Left ventricle myocardium inferior (tissue), 1 donor: ENCODE measurements around the gene ALG9. TPM values are rescaled to one million over a fixed set of nuclear protein-coding genes. Genes with fewer than 3 reads are reported as not detected.

Source experiments
- DNase-seq: peaks from one replicate; pipeline ENCODE4 v3.0.0-alpha.2; 2020
- H3K27ac ChIP-seq: fragments of 200-600 bp; replicated peaks from 2 replicates; pipeline ENCODE4 v1.8.0; 2021
- H3K27me3 ChIP-seq: fragments of 200-600 bp; 2 replicates; pipeline ENCODE4 v1.8.0; 2021; ENCODE audit warnings: low read depth
- H3K36me3 ChIP-seq: fragments of 200-600 bp; 2 replicates; pipeline ENCODE4 v1.8.0; 2021
- H3K4me1 ChIP-seq: fragments of 200-600 bp; 2 replicates; pipeline ENCODE4 v1.8.0; 2021
- H3K4me3 ChIP-seq: fragments of 200-600 bp; 2 replicates; pipeline ENCODE4 v1.8.0; 2021; ENCODE audit warnings: mild to moderate bottlenecking, moderate library complexity
- H3K9me3 ChIP-seq: fragments of 200-600 bp; replicated peaks from 2 replicates; pipeline ENCODE4 v1.8.0; 2021
- CTCF ChIP-seq: fragments of 200-600 bp; IDR thresholded peaks from 2 replicates; pipeline ENCODE4 v1.8.0; 2021; ENCODE audit warnings: antibody characterized with exemption, mild to moderate bottlenecking, borderline replicate concordance
- intact Hi-C: fragments of 100-400 bp; cut with micrococcal nuclease; formaldehyde crosslinking; loops from one replicate; pipeline ENCODE4 v1.11.0; 2022
- total RNA-seq: library from RNA; stranded (reverse); fragmentation: NEBNext Ultra II Directional; extraction: Animal tissue kit (Norgen Biotek cat#: 25700); gene quantifications from one replicate; pipeline ENCODE4 v1.2.1, GENCODE V29; 2021
- donor health status: DM: no; HTN: yes; CAD: no; lungs with severe emphysema.

Gene ALG9
- total RNA-seq, 1 donor from 2014 or later, result 14.4 TPM

DNA sequence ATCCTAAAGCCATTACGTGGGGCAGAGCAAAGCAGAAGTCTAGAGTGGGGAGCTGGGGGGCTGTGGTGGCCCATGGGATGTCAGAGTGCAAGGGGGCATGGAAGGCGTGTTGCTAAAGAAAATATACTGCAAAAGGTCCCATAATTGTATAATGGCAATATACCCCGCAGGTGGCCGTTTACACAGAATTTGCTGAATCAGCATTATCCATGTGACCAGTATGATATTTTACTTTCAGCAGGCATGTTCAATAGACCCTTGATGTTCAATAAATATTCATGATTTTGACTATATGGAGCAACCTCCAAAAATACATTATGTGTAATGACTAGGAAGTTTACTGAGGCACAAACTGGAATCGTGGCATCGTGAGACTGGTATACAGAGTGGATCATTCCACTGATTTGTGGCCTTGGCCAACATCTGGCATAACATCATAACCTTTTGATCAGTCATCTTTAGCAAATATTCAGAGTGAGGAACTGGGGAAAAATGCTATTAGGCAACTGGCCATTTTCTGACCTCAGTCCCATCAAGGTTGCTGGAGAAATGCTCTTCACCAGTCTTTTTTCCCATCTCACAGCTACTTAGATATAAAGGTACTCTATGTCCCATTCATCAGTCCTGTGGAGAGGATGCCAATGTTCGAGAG lies 75.9 kb downstream of the ALG9 start:
- no peak overlapping the region for H3K27ac ChIP-seq
- H3K4me1 ChIP-seq, result peaks cover 32% of the 10 kb centered on the region
- H3K9me3 ChIP-seq, result peaks cover 10% of the 10 kb centered on the region
- no peak for TF ChIP-seq CTCF
- H3K36me3 ChIP-seq, result peaks cover 13% of the 10 kb centered on the region
- intact Hi-C loops, result no loop called here
- H3K27me3 ChIP-seq, result no peaks in the 10 kb centered on the region
- no peak overlapping the region for H3K4me3 ChIP-seq
- DNase-seq, result no peak

DNA sequence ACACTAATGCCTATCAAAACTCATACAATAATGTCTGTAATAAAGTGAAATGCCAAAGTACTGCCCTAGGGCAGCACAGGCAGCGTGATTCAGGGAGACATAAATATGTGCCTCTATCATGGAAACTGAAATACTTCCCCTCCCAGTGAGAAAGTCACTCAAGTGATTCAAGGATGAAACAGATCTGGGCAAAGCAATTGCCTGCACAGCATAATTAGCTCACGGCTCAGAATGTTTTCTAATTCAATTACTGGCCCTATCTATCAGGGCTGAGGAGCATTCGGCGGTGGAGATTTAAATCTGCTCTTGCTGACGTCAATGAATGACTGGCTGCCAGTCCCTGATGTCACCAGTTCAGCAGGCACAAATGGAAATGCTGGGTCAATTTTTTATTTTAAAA lies 77.5 kb downstream of the ALG9 start:
- TF ChIP-seq CTCF, result no peak
- DNase-seq, result no peak

DNA sequence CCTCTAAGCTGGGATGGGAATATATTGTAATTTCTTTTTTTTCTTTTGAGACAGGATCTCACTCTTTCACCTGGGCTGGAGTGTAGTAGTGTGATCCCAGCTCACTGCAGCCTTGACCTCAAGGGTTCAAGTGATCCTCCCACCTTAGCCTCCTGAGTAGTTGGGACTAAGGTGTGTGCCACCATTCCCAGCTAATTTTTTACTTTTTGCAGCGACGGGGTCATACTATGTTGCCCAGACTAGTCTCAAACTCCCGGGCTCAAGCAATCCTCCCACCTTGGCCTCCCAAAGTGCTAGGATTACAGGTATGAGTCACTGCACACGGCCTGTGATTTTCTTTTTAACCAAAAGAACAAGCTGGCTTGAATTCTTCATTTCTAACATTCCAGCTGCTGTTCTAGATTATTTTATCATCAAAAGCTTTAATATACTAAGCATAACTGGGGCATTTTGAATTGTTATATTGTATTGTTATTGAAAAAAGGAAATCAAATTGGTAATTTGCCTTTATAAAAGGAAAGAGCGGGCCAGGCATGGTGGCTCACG lies 78.4 kb downstream of the ALG9 start:
- Histone ChIP-seq H3K4me3 (no peak overlapping the region), H3K27me3 (no peaks in the 10 kb centered on the region), H3K36me3 (peaks cover 10% of the 10 kb centered on the region), H3K9me3 (peaks cover 10% of the 10 kb centered on the region), H3K27ac (peak overlapping the region; percentile 61), H3K4me1 (peaks cover 42% of the 10 kb centered on the region)
- no peak for TF ChIP-seq CTCF
- DNase-seq, result no peak
- intact Hi-C loops, result no loop called here

More for the DNA sequence above, 77.5 kb downstream of the ALG9 start:
- peaks cover 35% of the 10 kb centered on the region for H3K4me1 ChIP-seq
- H3K27ac ChIP-seq, result peak overlapping the region; percentile 61
- intact Hi-C loops, result no loop called here
- no peak overlapping the region for H3K4me3 ChIP-seq
- H3K9me3 ChIP-seq, result peaks cover 10% of the 10 kb centered on the region
- H3K27me3 ChIP-seq, result no peaks in the 10 kb centered on the region
- peaks cover 11% of the 10 kb centered on the region for H3K36me3 ChIP-seq

DNA sequence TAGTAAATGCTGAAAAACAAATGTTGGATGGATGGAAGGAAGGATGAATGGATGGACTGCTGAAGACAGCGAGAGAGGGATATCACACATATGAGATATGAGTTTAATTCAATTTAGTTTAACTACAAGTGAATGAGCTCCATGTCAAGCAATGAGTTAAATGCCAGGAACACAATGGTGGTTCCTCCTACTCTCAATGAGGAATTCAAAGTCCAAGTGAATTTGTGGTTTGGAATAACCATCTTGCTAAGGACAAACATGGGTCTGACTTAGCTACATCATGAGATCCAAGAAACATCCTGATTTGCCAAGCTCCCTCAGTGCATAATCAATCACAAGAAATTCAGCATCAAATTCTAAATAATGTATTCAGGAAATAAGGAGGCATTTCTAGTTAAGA lies 79.1 kb downstream of the ALG9 start:
- Histone ChIP-seq H3K27ac (no peak overlapping the region), H3K9me3 (peaks cover 4% of the 10 kb centered on the region), H3K27me3 (no peaks in the 10 kb centered on the region), H3K4me3 (no peak overlapping the region), H3K36me3 (peaks cover 5% of the 10 kb centered on the region), H3K4me1 (peaks cover 44% of the 10 kb centered on the region)
- DNase-seq, result no peak
- no peak for TF ChIP-seq CTCF
- intact Hi-C loops, result no loop called here

GRCh38 chr11:111788464-111788863 lies 82.9 kb downstream of the ALG9 start:
- no peak overlapping the region for H3K4me3 ChIP-seq
- intact Hi-C loops, result no loop called here
- no peak for TF ChIP-seq CTCF

More at GRCh38 chr11:111788464-111788863, 82.9 kb downstream of the ALG9 start:
- peaks cover 56% of the 10 kb centered on the region for H3K4me1 ChIP-seq
- no peaks in the 10 kb centered on the region for H3K27me3 ChIP-seq
- H3K36me3 ChIP-seq, result peaks cover 19% of the 10 kb centered on the region
- DNase-seq, result no peak
- no peaks in the 10 kb centered on the region for H3K9me3 ChIP-seq
- H3K27ac ChIP-seq, result peak overlapping the region; percentile 92
